ENCODE data around the gene PRR30.

Gene PRR30

GRCh38 chr2:27164960-27165763 lies 26.0 kb upstream of the PRR30 start:
- H3K36me3 Mint-ChIP-seq (ENCODE audit: low read depth) = no peaks in the 10 kb centered on the region
- H3K4me3 Mint-ChIP-seq = no peak overlapping the region
- peaks cover 3% of the 10 kb centered on the region for H3K27me3 Mint-ChIP-seq
- no peak overlapping the region for H3K27ac Mint-ChIP-seq
- no peaks in the 10 kb centered on the region for H3K4me1 Mint-ChIP-seq (ENCODE audit: low read depth)
- no peaks in the 10 kb centered on the region for H3K9me3 Mint-ChIP-seq
- DNase-seq = no peak

GRCh38 chr2:27162151-27163121 lies 23.2 kb upstream of the PRR30 start:
- Mint-ChIP-seq H3K36me3 (ENCODE audit: low read depth) (no peaks in the 10 kb centered on the region), H3K27ac (no peak overlapping the region), H3K4me3 (no peak overlapping the region), H3K27me3 (peaks cover 3% of the 10 kb centered on the region), H3K4me1 (ENCODE audit: low read depth) (no peaks in the 10 kb centered on the region), H3K9me3 (no peaks in the 10 kb centered on the region)
- no peak for DNase-seq

- no peak for DNase-seq
- Mint-ChIP-seq H3K4me1 (ENCODE audit: low read depth) (no peaks in the 10 kb centered on the region), H3K4me3 (no peak overlapping the region), H3K27me3 (peaks cover 3% of the 10 kb centered on the region), H3K36me3 (ENCODE audit: low read depth) (no peaks in the 10 kb centered on the region), H3K9me3 (no peaks in the 10 kb centered on the region), H3K27ac (no peak overlapping the region)
Observed at GRCh38 chr2:27160191-27160590, 21.0 kb upstream of the PRR30 start.

- H3K9me3 Mint-ChIP-seq = no peaks in the 10 kb centered on the region
- H3K4me3 Mint-ChIP-seq = no peak overlapping the region
- H3K36me3 Mint-ChIP-seq (ENCODE audit: low read depth) = no peaks in the 10 kb centered on the region
- no peaks in the 10 kb centered on the region for H3K4me1 Mint-ChIP-seq (ENCODE audit: low read depth)
- peaks cover 3% of the 10 kb centered on the region for H3K27me3 Mint-ChIP-seq
- no peak for DNase-seq
- H3K27ac Mint-ChIP-seq = no peak overlapping the region
Observed at GRCh38 chr2:27159271-27159670, 20.1 kb upstream of the PRR30 start.

- H3K27me3 Mint-ChIP-seq = peaks cover 3% of the 10 kb centered on the region
- no peaks in the 10 kb centered on the region for H3K36me3 Mint-ChIP-seq (ENCODE audit: low read depth)
- H3K4me3 Mint-ChIP-seq = no peak overlapping the region
- DNase-seq = no peak
- no peaks in the 10 kb centered on the region for H3K9me3 Mint-ChIP-seq
- no peaks in the 10 kb centered on the region for H3K4me1 Mint-ChIP-seq (ENCODE audit: low read depth)
- H3K27ac Mint-ChIP-seq = no peak overlapping the region
Observed at GRCh38 chr2:27158468-27158867, 19.3 kb upstream of the PRR30 start.

- no peak for DNase-seq
- Mint-ChIP-seq H3K27ac (no peak overlapping the region), H3K4me1 (ENCODE audit: low read depth) (peaks cover 3% of the 10 kb centered on the region), H3K9me3 (no peaks in the 10 kb centered on the region), H3K27me3 (peaks cover 5% of the 10 kb centered on the region), H3K36me3 (ENCODE audit: low read depth) (no peaks in the 10 kb centered on the region), H3K4me3 (no peak overlapping the region)
Observed at GRCh38 chr2:27155069-27155520, 15.9 kb upstream of the PRR30 start.

GRCh38 chr2:27154488-27154887 lies 15.3 kb upstream of the PRR30 start:
- H3K9me3 Mint-ChIP-seq = no peaks in the 10 kb centered on the region
- no peaks in the 10 kb centered on the region for H3K36me3 Mint-ChIP-seq (ENCODE audit: low read depth)
- DNase-seq = no peak

GRCh38 chr2:27152796-27153464 lies 13.7 kb upstream of the PRR30 start:
- Mint-ChIP-seq H3K4me3 (no peak overlapping the region), H3K9me3 (no peaks in the 10 kb centered on the region), H3K4me1 (ENCODE audit: low read depth) (peaks cover 3% of the 10 kb centered on the region), H3K27ac (no peak overlapping the region), H3K27me3 (peaks cover 2% of the 10 kb centered on the region), H3K36me3 (ENCODE audit: low read depth) (no peaks in the 10 kb centered on the region)
- no peak for DNase-seq

More at GRCh38 chr2:27154488-27154887, 15.3 kb upstream of the PRR30 start:
- peaks cover 5% of the 10 kb centered on the region for H3K27me3 Mint-ChIP-seq
- no peak overlapping the region for H3K4me3 Mint-ChIP-seq
- peak overlapping the region; percentile 39 for H3K27ac Mint-ChIP-seq
- peaks cover 3% of the 10 kb centered on the region for H3K4me1 Mint-ChIP-seq (ENCODE audit: low read depth)

- peaks cover 3% of the 10 kb centered on the region for H3K4me1 Mint-ChIP-seq (ENCODE audit: low read depth)
- no peak overlapping the region for H3K27ac Mint-ChIP-seq
- H3K9me3 Mint-ChIP-seq = no peaks in the 10 kb centered on the region
- H3K27me3 Mint-ChIP-seq = peaks cover 2% of the 10 kb centered on the region
- no peak overlapping the region for H3K4me3 Mint-ChIP-seq
- DNase-seq = no peak
- no peaks in the 10 kb centered on the region for H3K36me3 Mint-ChIP-seq (ENCODE audit: low read depth)
Observed at GRCh38 chr2:27152102-27152795, 13.0 kb upstream of the PRR30 start.

GRCh38 chr2:27150639-27151230 lies 11.5 kb upstream of the PRR30 start:
- H3K9me3 Mint-ChIP-seq = no peaks in the 10 kb centered on the region
- peaks cover 3% of the 10 kb centered on the region for H3K4me1 Mint-ChIP-seq (ENCODE audit: low read depth)
- H3K27me3 Mint-ChIP-seq = peaks cover 2% of the 10 kb centered on the region

GRCh38 chr2:27149570-27150405 lies 10.6 kb upstream of the PRR30 start:
- H3K4me3 Mint-ChIP-seq = no peak overlapping the region
- no peak overlapping the region for H3K27ac Mint-ChIP-seq
- no peak for DNase-seq
- peaks cover 3% of the 10 kb centered on the region for H3K4me1 Mint-ChIP-seq (ENCODE audit: low read depth)
- H3K9me3 Mint-ChIP-seq = no peaks in the 10 kb centered on the region
- no peaks in the 10 kb centered on the region for H3K36me3 Mint-ChIP-seq (ENCODE audit: low read depth)
- H3K27me3 Mint-ChIP-seq = peaks cover 2% of the 10 kb centered on the region

More at GRCh38 chr2:27150639-27151230, 11.5 kb upstream of the PRR30 start:
- Mint-ChIP-seq H3K4me3 (no peak overlapping the region), H3K36me3 (ENCODE audit: low read depth) (no peaks in the 10 kb centered on the region), H3K27ac (no peak overlapping the region)
- DNase-seq = no peak

GRCh38 chr2:27148801-27149439 lies 9.7 kb upstream of the PRR30 start, which contains the start of gene TCF23:
TCF23 (plus strand) TSS chr2:27149004; CDS start chr2:27149134, 130 bp downstream.
- Mint-ChIP-seq H3K27ac (no peak within 1 kb of the TSS), H3K27me3 (peaks cover 2% of the 10 kb centered on the region), H3K36me3 (ENCODE audit: low read depth) (no peaks in the 10 kb centered on the region), H3K9me3 (no peaks in the 10 kb centered on the region), H3K4me3 (no peak within 1 kb of the TSS), H3K4me1 (ENCODE audit: low read depth) (peaks cover 3% of the 10 kb centered on the region)
- no peak for DNase-seq

Measured in activated T-cell treated with anti-CD3 and anti-CD28 coated beads, Interleukin-2, amount 50 U/mL, for 24 hours (primary cell).